Measurements from ENCODE around the gene RHOT2.

The RHOT2 gene

DNA sequence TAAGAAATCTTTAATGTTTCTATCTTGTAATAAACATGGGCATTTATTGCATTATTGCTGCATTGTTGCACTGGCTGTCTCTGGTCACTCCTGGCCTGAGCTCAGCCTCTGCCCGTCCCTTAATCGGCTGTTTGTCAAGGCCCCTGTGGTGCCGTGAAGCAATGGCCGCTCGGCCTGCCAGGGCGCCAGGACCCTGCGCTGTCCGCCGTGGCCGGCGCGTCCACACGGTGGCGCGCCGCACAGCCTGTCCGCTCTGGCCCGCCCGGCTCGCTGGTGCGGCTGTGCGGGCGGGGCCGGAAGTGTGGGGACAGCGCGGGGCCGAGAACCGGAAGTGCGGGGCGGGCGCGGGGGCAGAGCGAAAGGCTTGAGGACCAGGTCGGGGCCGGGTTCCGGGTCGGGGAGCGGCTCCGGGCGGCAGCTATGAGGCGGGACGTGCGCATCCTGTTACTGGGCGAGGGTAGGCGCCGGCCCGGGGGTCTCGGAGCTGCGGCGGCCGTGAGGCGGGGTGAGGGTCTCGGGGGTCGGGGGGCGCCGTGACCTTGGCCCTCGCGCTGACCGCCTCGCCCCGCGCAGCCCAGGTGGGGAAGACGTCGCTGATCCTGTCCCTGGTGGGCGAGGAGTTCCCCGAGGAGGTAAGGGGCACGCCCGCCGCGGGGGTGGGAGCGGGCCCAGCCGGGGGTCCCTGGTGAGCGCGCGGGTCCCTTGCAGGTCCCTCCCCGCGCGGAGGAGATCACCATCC, at the start of gene RHOT2:
RHOT2 (plus strand) TSS at position 353 of the 739 bp plus-strand sequence; CDS start at position 421, 68 bp downstream.
- peak; percentile 89 to 91 for DNase-seq

DNA sequence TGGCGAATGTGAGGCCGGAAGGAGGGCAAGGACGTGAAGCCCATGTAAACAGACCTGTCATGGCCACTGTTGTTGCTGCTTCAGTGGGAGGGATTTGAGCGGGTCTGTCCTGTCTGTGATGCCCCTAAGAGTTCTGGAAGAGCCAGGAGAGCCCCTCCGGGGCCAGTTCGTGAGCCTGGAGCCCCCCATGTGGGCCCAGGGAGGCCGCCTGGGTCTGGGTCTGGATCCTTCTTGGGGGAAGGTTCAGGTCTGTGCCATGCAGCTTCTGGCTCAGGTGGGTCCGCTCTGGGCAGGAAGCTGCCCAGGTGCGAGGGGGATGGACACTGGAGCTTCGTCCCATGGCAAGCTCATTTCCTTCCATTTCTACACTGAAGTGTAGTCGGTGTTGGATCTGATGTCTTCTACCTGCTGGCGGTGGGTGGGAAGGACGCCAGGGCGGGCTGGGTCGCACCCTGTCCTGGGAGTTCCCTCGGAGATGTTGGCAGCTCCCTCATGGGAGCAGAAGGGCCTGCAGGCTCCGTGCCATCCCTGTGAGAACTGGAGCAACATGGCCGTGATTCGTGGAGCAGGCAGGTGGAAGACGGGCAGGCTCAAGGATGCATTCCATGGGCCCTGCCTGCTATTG, 48.3 kb upstream of the RHOT2 start:
- DNase-seq, result no peak

DNA sequence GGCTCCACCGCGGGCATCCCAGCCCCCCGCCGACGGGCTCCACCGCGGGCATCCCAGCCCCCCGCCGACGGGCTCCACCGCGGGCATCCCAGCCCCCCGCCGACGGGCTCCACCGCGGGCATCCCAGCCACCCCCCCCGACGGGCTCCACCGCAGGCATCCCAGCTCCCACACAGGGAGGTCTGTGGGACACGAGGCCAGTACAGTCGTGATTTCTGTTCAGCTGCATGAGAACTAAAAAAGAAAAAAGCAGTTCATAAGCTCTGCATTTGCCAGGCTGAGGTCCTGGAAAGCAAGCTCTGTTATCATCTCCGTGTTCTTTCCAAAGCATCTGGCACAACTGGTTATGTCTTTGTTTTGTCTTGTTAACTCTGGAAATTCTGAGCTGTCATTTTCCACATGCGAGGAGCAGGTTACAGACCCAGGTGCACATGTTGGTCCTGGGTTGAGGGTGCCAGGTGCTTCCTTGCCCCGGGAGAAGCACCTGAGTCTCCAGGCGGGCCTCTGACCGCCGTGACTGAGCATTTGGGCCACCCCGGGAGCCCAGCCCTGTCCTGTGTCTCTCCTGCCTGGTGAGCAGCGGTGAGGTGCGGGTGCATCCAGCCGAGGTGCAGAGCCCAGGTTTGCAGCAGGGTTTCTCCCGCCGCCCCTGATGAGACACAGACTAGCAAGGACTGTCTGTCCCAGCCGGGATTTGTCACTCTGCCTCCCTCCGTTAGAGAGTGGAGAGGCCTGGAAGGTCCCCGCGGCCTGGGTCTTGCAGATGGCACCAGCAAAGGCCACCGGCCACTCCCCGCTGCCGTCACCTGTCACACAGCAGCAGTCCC, 47.0 kb upstream of the RHOT2 start:
- DNase-seq, result no peak

GRCh38 chr16:621526-622105, 46.3 kb upstream of the RHOT2 start:
- no peak for DNase-seq

DNA sequence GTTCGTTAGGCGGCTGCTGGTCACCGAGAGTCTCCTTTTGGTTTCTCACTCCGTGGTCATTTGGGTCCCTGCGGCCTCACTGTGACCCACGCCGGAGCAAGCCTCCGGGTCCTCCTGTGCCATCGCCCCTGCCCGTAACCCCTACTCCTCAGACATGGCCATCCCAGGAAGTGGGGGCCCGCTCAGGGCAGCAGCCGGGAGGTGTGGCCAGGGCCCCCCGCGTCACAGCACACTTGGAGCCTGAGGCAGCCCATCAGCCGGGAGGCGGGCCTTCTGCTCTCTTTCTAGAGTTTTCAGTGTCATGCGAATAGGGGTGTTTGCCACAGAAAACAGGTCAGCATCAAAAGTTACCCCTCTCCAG, 45.0 kb upstream of the RHOT2 start:
- DNase-seq, result no peak

DNA sequence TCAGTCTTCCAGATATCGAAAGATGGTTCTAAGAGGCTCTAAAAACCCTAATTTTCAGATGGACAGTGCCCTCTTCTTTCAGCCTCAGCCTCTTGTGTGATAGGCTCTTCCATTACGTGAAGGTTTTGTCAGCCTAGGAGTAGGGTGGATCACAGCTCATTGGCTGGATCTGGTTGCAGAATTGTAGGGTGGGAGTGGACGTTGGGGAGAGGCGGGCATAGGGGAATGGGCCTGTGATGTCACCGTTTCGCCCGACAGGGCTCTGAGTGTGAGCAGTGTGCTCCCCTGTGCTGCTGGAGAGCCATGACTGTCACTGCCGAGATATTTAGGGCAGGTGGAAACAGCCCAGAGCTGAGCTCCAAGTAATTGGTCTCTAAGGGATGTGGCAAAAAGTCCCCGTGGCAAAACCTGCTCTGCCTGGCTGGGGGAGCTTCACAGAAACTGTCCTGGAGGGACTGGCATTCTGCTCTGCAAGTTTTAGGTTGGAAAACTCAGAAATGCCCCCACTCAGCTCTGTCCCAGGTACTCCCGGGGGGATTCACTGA, 43.3 kb upstream of the RHOT2 start:
- DNase-seq, result no peak

DNA sequence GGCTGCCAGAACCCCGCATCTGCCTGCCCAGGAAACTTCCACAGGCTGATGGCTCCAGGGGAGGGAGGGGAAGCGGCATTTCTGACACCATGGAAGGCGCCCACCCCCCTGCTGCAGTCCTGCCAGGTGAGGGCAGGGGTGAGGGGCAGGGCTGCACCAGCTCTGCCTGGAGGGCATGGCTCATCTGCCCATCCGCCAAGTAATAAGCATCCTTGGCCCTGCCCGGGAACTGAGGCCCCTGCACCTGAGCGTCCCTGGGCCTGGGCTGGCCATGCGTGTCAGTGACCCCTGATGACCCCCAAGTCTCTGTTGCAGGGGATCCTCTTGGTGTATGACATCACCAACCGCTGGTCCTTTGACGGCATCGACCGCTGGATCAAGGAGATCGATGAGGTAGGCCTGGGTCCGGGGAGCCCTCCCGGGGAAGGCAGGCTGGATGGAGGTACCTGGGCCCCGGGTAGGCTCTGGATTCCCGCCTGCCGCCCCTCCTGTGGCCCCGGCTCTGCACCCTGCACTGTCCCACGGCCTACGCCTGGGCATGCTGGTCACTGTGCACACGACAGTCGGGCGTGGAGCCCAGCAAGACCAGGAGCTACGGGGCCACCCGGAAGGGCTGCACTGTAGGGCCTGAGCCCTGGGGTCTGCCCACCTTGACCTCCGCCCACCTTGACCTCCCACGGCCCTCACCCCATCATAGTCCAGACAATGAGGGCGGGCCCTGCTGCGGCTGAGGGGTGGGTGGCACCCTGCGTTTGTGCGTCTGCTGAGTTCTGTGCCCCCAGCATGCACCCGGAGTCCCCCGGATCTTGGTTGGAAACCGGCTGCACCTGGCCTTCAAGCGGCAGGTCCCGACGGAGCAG, 42.6 kb upstream of the RHOT2 start:
- DNase-seq, result no peak

DNA sequence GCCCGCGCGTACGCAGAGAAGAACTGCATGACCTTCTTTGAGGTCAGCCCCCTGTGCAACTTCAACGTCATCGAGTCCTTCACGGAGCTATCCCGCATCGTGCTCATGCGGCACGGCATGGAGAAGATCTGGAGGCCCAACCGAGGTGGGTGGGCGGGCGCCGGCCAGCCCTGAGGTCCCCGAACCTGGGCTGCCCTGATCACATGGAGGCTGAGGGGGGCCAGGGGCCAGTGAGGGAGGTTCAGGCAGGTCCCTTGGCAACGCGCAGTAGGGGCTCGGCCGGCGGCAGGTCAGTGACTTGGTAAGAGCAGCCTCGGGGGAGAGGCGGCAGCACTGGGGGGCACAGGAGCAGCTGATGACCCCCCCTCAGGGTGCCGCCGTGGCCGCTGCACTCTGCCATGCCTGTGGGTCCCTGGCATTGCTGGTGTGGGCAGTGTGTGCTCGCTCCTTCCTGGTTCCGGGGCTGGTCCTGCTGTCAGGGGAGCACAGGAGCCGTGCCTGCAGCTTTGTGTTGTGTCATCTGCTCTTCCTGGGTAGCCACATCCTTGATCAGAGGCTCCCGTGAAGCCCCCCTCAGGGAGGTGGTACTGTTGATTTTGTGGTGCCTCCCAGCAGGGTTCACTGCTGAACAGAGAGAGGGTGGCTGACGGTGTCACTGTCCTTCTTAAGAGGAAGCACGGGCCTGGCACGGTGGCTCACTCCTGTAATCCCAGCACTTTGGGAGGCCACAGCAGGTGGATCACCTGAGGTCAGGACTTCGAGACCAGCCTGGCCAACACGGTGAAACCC, 41.8 kb upstream of the RHOT2 start:
- no peak for DNase-seq

DNA sequence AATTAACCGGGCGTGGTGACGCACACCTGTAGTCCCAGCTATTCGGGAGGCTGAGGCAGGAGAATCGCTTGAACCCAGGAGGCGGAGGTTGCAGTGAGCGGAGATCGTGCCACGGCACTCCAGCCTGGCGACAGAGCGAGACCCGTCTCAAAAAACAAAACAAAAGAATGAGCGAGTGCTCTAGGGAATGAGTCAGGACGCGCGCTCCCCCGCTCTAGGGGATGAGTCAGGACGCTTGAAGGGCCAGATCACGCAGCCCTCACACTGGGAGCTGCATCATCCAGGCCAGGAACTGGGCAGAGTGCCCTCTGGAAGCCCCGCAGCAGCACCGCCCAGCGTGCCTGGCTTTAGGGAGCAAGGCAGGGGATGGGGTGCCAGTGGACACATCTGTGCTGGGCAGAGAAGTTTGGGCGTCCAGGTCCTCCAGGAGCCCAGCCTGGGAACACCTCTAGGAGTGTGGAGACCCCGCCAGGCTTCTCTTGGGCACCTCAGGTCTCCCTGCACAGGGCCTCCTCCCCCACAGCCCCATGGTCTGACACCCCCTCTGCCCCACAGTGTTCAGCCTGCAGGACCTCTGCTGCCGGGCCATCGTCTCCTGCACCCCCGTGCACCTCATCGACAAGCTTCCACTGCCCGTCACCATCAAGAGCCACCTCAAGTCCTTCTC, 41.0 kb upstream of the RHOT2 start:
- DNase-seq, result no peak

GRCh38 chr16:627454-628239, 40.3 kb upstream of the RHOT2 start:
- DNase-seq, result no peak

GRCh38 chr16:628321-629061, 39.4 kb upstream of the RHOT2 start:
- DNase-seq, result no peak

- no peak for DNase-seq
These were observed 38.6 kb upstream of the RHOT2 start for GRCh38 chr16:629185-629832.

DNA sequence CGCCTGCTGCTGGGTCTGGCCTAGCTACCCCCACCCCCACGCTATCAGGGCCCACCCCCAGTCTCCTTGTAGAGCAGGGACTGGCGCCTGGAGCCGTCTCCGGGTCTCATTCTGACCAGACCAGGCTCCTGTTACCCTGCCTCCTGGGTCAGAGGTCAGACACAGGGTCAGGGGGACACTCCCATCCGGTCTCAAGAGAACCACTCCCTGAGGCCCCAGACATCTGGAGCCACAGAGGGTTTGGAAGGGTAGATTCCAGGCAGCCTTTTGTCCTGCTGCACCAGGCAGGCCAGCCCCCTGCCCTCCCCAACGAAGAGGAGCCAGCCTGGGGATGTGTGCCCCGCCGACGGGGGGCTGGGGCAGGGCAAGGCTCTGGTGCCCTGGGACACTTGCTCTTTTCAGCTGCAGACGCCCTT, 38.1 kb upstream of the RHOT2 start:
- DNase-seq, result no peak

GRCh38 chr16:630249-630814, 37.6 kb upstream of the RHOT2 start:
- no peak for DNase-seq

DNA sequence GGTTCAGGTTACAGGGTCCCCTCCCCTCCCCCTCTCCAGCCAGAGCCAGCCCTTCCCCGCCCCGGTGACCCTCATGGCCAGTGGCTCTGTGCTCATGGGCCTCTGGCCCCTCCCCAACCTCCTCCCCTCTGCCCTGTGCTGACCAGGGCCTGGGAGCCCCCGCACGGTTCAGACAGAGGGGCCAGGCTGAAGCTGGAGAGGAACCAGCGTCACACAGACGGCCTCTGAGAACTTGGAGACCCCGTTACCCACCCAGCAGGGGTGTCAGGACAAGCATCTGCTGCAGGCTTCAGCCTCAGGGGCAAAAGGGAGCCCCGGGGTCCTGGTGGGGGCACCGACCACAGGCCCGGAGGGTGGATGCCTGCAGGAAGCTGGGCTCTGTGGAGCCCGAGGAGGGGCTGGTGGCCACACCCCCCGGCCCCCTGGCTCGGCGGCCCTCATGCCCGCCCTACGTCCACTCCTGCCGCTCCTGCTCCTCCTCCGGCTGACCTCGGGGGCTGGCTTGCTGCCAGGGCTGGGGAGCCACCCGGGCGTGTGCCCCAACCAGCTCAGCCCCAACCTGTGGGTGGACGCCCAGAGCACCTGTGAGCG, 37.0 kb upstream of the RHOT2 start, which contains the start of gene WFIKKN1:
WFIKKN1 (plus strand) TSS at position 171 of the 591 bp plus-strand sequence; CDS start at position 440, 269 bp downstream.
- no peak for DNase-seq

GRCh38 chr16:631808-632358, 36.0 kb upstream of the RHOT2 start:
- no peak for DNase-seq

Measured in activated CD4-positive, alpha-beta T cell treated with anti-CD3 and anti-CD28 coated beads for 4 hours (primary cell).